HG03196 (cell line): ENCODE results near the gene RHEX.
"Not testable (repeated sequence)": the region's sequence is repeated elsewhere in the genome, so short reads cannot be mapped to it uniquely, and the experiment has no call there.

Experiments
- ATAC-seq: cut with Tn5 transposase; IDR thresholded peaks from one replicate; pipeline ENCODE4 v1.9.1; 2021; ENCODE audit not compliant: unreplicated experiment

Gene RHEX

GRCh38 chr1:206030191-206030590 lies 22.8 kb upstream of the RHEX start:
- ATAC-seq: no peak

- peak; percentile 72 for ATAC-seq
These were observed 22.3 kb upstream of the RHEX start for GRCh38 chr1:206030714-206031113.

- ATAC-seq: no peak
These were observed 20.4 kb upstream of the RHEX start for GRCh38 chr1:206032380-206033140.

GRCh38 chr1:206035027-206035426 lies 17.9 kb upstream of the RHEX start:
- no peak for ATAC-seq

GRCh38 chr1:206036663-206037455 lies 16.1 kb upstream of the RHEX start:
- no peak for ATAC-seq

GRCh38 chr1:206037581-206037980 lies 15.4 kb upstream of the RHEX start:
- no peak for ATAC-seq

GRCh38 chr1:206039046-206039973 lies 13.7 kb upstream of the RHEX start:
- no peak for ATAC-seq

GRCh38 chr1:206040328-206040727 lies 12.6 kb upstream of the RHEX start:
- no peak for ATAC-seq

- no peak for ATAC-seq
These were observed 11.3 kb upstream of the RHEX start for GRCh38 chr1:206041640-206042039.

GRCh38 chr1:206047271-206047670 lies 5.7 kb upstream of the RHEX start:
- ATAC-seq: no peak

GRCh38 chr1:206048582-206048981 lies 4.4 kb upstream of the RHEX start:
- no peak for ATAC-seq

- ATAC-seq: peak; percentile 42
These were observed 3.7 kb upstream of the RHEX start for GRCh38 chr1:206049293-206049692.

GRCh38 chr1:206049919-206050600 lies 2.9 kb upstream of the RHEX start:
- ATAC-seq: no peak

- peak; percentile 86 for ATAC-seq
These were observed 2.2 kb upstream of the RHEX start for GRCh38 chr1:206050655-206051235.

GRCh38 chr1:206052231-206052865 lies 625 bp upstream of the RHEX start:
- ATAC-seq: not testable (repeated sequence)

GRCh38 chr1:206053616-206054015 lies 643 bp downstream of the RHEX start:
- not testable (repeated sequence) for ATAC-seq

- not testable (repeated sequence) for ATAC-seq
These were observed 2.2 kb downstream of the RHEX start for GRCh38 chr1:206055069-206055625.

GRCh38 chr1:206055639-206056323 lies 2.8 kb downstream of the RHEX start:
- ATAC-seq: not testable (repeated sequence)
